HepG2 (cell line): ENCODE results near the gene IFT122. TPM values are rescaled to one million over a fixed set of nuclear protein-coding genes. Genes with fewer than 3 reads are reported as not detected.
A peak's percentile ranks its signal among the peaks of the same experiment; 100 is the strongest.

Experiments used
- CHCHD3 ChIP-seq: sonication (generic); formaldehyde crosslinking; IDR thresholded peaks from 2 replicates; pipeline ENCODE4 v1.8.0; 2022; ENCODE audit warnings: mild to moderate bottlenecking, missing genetic modification reagents, moderate library complexity
- EED ChIP-seq: sonication (generic); formaldehyde crosslinking; IDR thresholded peaks from 2 replicates; pipeline ENCODE4 v1.5.0; 2020; ENCODE audit warnings: mild to moderate bottlenecking, missing genetic modification reagents
- ISL2 ChIP-seq: sonication (generic); formaldehyde crosslinking; IDR thresholded peaks from 2 replicates; pipeline ENCODE4 v1.5.0; 2020; ENCODE audit warnings: missing genetic modification reagents
- JDP2 ChIP-seq: sonication (generic); formaldehyde crosslinking; IDR thresholded peaks from 2 replicates; pipeline ENCODE4 v1.8.1; 2022; ENCODE audit warnings: missing genetic modification reagents, borderline replicate concordance
- NFYC ChIP-seq: IDR thresholded peaks from 2 replicates; pipeline ENCODE4 v1.6.1; 2016; ENCODE audit warnings: missing genetic modification reagents, missing compliant biosample characterization
- REST ChIP-seq, 2 experiments: IDR thresholded peaks; 2 replicates each; pipeline ENCODE4 v1.6.1; 2011 to 2012; ENCODE audit warnings: low read length in 2 of 2, borderline replicate concordance in 1 of 2, low read depth in 1 of 2, mild to moderate bottlenecking in 1 of 2, moderate library complexity in 1 of 2
- THYN1 ChIP-seq: sonication (generic); formaldehyde crosslinking; IDR thresholded peaks from 2 replicates; pipeline ENCODE4 v1.8.1; 2023; ENCODE audit warnings: low read depth, mild to moderate bottlenecking, moderate library complexity, missing genetic modification reagents, borderline replicate concordance
- ZBED4 ChIP-seq: sonication (generic); formaldehyde crosslinking; IDR thresholded peaks from 2 replicates; pipeline ENCODE4 v1.4.0; 2020; ENCODE audit warnings: missing genetic modification reagents, borderline replicate concordance
- ZMYM3 ChIP-seq: sonication (generic); formaldehyde crosslinking; IDR thresholded peaks from 2 replicates; pipeline ENCODE4 v1.5.1; 2020; ENCODE audit warnings: mild to moderate bottlenecking, missing genetic modification reagents
- ZNF382 ChIP-seq: sonication (generic); formaldehyde crosslinking; IDR thresholded peaks from 2 replicates; pipeline ENCODE4 v1.5.0; 2020; ENCODE audit warnings: missing genetic modification reagents, mild to moderate bottlenecking, borderline replicate concordance
- ZNF468 ChIP-seq: sonication (generic); formaldehyde crosslinking; IDR thresholded peaks from 2 replicates; pipeline ENCODE4 v1.8.0; 2022; ENCODE audit warnings: mild to moderate bottlenecking, moderate library complexity, missing genetic modification reagents
- ZSCAN31 ChIP-seq: sonication (generic); formaldehyde crosslinking; IDR thresholded peaks from 2 replicates; pipeline ENCODE4 v1.5.0; 2020; ENCODE audit warnings: low read depth, mild to moderate bottlenecking, missing genetic modification reagents
- polyA plus RNA-seq, 8 experiments: library from polyadenylated mRNA; depleted of rRNA in 3 of 8; stranded (reverse) in 7 of 8; unstranded in 1 of 8; fragments of >200 nt; fragmentation: Illumina TruSeq in 4 of 8; extraction: Trizol in 4 of 8; gene quantifications; 2 replicates each; pipeline versions ENCODE4 v1.2.1 to v1.2.3, GENCODE V29; 2011 to 2016; ENCODE audit warnings: low read depth in 4 of 8, missing spikeins in 1 of 8, mixed read lengths in 1 of 8; ENCODE audit not compliant: insufficient read depth in 1 of 8
- total RNA-seq, 5 experiments: library from RNA; depleted of rRNA; stranded (reverse); fragments of >200 nt; fragmentation: Illumina TruSeq; extraction: Trizol; gene quantifications; 2 replicates each; pipeline ENCODE4 v1.2.3, GENCODE V29; 2016; ENCODE audit warnings: low read depth in 1 of 5
- TF ChIP-seq, protein P1 (sequence below): sonication (generic); formaldehyde crosslinking; IDR thresholded peaks from 2 replicates; pipeline ENCODE4 v1.8.0; 2022; ENCODE audit warnings: mild to moderate bottlenecking, missing genetic modification reagents
- TF ChIP-seq, protein P2 (sequence below), 2 experiments: sonication (generic) in 1 of 2; formaldehyde crosslinking in 1 of 2; IDR thresholded peaks; 2 replicates each; pipeline versions ENCODE4 v1.4.0 to v1.6.1; 2018 to 2020; ENCODE audit warnings: missing genetic modification reagents in 2 of 2, borderline replicate concordance in 1 of 2, low read depth in 1 of 2, mild to moderate bottlenecking in 1 of 2, missing biosample characterization in 1 of 2

The IFT122 gene
- total and polyA plus RNA-seq, 2 of the 13 experiments (the other 11 are each of a cell fraction or from before 2014, with no cell fraction given), result 10.1 to 10.3 TPM

DNA sequence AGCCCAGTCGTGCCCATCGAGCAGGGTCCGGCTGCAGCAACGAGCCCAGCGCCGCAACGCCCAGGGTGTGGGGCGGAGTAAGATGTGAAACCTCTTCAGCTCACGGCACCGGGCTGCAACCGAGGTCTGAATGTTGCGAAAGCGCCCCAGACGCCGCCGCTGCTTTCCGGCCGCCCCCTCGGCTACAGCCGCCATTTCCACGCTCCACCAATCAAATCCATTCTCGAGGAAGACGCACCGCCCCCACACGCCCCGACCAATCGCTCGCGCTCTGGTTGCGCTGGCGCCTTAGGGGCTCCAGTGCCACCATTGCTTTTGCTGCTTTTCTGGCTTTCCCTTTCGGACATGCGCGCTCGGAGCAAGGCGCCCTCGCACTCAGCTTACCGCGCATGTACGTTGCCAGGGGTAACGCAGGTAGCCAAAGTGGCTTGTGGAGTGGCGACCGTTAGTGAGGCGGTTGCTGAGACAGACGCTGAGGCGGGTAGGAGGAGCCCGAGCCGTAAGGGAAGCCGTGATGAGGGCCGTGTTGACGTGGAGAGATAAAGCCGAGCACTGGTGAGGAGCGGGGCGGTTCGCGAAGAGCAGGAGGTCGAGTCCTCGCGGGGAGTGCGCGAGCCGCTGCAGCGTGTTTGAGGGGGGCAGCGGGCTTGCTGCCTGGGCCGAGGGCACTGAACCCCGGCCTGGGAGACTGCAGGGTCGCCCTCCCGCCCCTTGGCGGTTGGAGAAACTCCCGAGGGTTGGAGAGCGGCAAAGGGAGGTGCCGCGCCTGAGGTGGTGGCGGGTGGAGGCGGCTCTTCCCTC is at the start of gene IFT122, which contains the start of gene MBD4 (continued):
- TF ChIP-seq CHCHD3 (no peak), EED (CRISPR knock-in tag) (peak; percentile 6; the same call in 1 of the 2 replicates), JDP2 (no peak), REST (IDR thresholded peaks at IDR 0.05; ENCODE audit: borderline replicate concordance in 1 of 2, low read depth in 1 of 2, low read length in 2 of 2) (peak in 1 of 2 experiments; percentile 20; a peak in 1 of 4 replicates), THYN1 (CRISPR knock-in tag) (no peak), ZMYM3 (CRISPR knock-in tag) (no peak; the same call in 1 of the 2 replicates), ISL2 (CRISPR knock-in tag) (peak; percentile 11; the same call in 1 of the 2 replicates), ZBED4 (no peak; the same call in none of the 2 replicates), ZNF382 (CRISPR knock-in tag) (no peak), ZSCAN31 (CRISPR knock-in tag) (peak; percentile 75; the same call in 1 of the 2 replicates), NFYC (CRISPR knock-in tag) (peak; percentile 92), ZNF468 (CRISPR knock-in tag) (no peak)
- TF ChIP-seq, protein P1, sequence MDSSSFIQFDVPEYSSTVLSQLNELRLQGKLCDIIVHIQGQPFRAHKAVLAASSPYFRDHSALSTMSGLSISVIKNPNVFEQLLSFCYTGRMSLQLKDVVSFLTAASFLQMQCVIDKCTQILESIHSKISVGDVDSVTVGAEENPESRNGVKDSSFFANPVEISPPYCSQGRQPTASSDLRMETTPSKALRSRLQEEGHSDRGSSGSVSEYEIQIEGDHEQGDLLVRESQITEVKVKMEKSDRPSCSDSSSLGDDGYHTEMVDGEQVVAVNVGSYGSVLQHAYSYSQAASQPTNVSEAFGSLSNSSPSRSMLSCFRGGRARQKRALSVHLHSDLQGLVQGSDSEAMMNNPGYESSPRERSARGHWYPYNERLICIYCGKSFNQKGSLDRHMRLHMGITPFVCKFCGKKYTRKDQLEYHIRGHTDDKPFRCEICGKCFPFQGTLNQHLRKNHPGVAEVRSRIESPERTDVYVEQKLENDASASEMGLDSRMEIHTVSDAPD (CRISPR knock-in tag), result no peak; the same call in 1 of the 2 replicates
- TF ChIP-seq, protein P2, sequence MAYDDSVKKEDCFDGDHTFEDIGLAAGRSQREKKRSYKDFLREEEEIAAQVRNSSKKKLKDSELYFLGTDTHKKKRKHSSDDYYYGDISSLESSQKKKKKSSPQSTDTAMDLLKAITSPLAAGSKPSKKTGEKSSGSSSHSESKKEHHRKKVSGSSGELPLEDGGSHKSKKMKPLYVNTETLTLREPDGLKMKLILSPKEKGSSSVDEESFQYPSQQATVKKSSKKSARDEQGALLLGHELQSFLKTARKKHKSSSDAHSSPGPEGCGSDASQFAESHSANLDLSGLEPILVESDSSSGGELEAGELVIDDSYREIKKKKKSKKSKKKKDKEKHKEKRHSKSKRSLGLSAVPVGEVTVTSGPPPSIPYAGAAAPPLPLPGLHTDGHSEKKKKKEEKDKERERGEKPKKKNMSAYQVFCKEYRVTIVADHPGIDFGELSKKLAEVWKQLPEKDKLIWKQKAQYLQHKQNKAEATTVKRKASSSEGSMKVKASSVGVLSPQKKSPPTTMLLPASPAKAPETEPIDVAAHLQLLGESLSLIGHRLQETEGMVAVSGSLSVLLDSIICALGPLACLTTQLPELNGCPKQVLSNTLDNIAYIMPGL (CRISPR knock-in tag; IDR thresholded peaks at IDR 0.05; ENCODE audit: borderline replicate concordance in 1 of 2, low read depth in 1 of 2), result peak; percentile 59 to 65; a peak in 2 of 4 replicates
